PC-9 (cell line): Measurements from ENCODE around the gene PTPN2. TPM values are rescaled to one million over a fixed set of nuclear protein-coding genes. Genes with fewer than 3 reads are reported as not detected.

ENCODE experiments used
- Bru-seq: library from RNA; stranded (reverse); fragments of 400-500 nt; gene quantifications from one replicate; lab custom pipeline; 2021; lab: Mats Ljungman, UMichigan
- BruChase-seq, 2 experiments: library from RNA; stranded (reverse); fragments of 400-500 nt; gene quantifications; one replicate each; lab custom pipeline; 2021; lab: Mats Ljungman, UMichigan
- BruUV-seq: library from RNA; stranded (reverse); fragments of 400-500 nt; replicated peaks from 2 replicates; lab custom pipeline; 2021; lab: Mats Ljungman, UMichigan
- CTCF ChIA-PET: fragments of 300-600 bp; sonication (Branson Sonifier 250); formaldehyde crosslinking; loops from one replicate; lab custom pipeline; 2022; ENCODE audit warnings: antibody characterized with exemption; lab: Charles Lee
- POLR2A ChIA-PET: fragments of 300-600 bp; sonication (Branson Sonifier 250); formaldehyde crosslinking; loops from one replicate; lab custom pipeline; 2022; ENCODE audit warnings: antibody characterized with exemption; ENCODE audit not compliant: unreplicated experiment; lab: Charles Lee
- DNase-seq, 2 experiments: peaks; one replicate each; pipeline versions ENCODE4 v3.0.0 to v3.0.0-alpha.2; 2015 to 2022; ENCODE audit warnings: mixed read lengths in 1 of 2
- H2AFZ ChIP-seq: fragments of 200-600 bp; sonication (generic); 2 replicates; pipeline ENCODE4 v1.8.1; 2017; ENCODE audit warnings: antibody characterized with exemption
- H3F3A ChIP-seq: fragments of 200-600 bp; sonication (generic); 2 replicates; pipeline ENCODE4 v1.8.1; 2017; ENCODE audit warnings: antibody characterized with exemption, mild to moderate bottlenecking, low read depth; ENCODE audit not compliant: insufficient read depth
- H3K27ac ChIP-seq: fragments of 200-600 bp; sonication (generic); 2 replicates; pipeline ENCODE4 v1.6.1; 2016; ENCODE audit warnings: mixed run types
- H3K27me3 ChIP-seq: fragments of 200-600 bp; sonication (generic); 2 replicates; pipeline ENCODE4 v1.6.1; 2016; ENCODE audit warnings: low read depth, mixed run types; ENCODE audit not compliant: insufficient read depth
- H3K36me3 ChIP-seq: fragments of 200-600 bp; sonication (generic); 2 replicates; pipeline ENCODE4 v1.6.1; 2016; ENCODE audit warnings: low read depth, mixed run types
- H3K4me1 ChIP-seq: fragments of 200-600 bp; sonication (generic); replicated peaks from 2 replicates; pipeline ENCODE4 v1.6.1; 2016; ENCODE audit warnings: mixed run types; ENCODE audit not compliant: insufficient read depth
- H3K4me2 ChIP-seq: fragments of 200-600 bp; sonication (generic); 2 replicates; pipeline ENCODE4 v1.6.1; 2017; ENCODE audit warnings: mixed run types
- H3K4me3 ChIP-seq: fragments of 200-600 bp; sonication (generic); 2 replicates; pipeline ENCODE4 v1.6.1; 2016; ENCODE audit warnings: mixed run types
- H3K79me2 ChIP-seq: fragments of 200-600 bp; sonication (generic); 2 replicates; pipeline ENCODE4 v1.6.1; 2017; ENCODE audit warnings: low read depth, mixed run types
- H3K9me2 ChIP-seq: fragments of 200-600 bp; sonication (generic); 2 replicates; pipeline ENCODE4 v1.8.1; 2017; ENCODE audit warnings: mild to moderate bottlenecking; ENCODE audit not compliant: insufficient read depth
- H3K9me3 ChIP-seq: fragments of 200-600 bp; sonication (generic); 2 replicates; pipeline ENCODE4 v1.8.1; 2016; ENCODE audit warnings: low read depth; ENCODE audit not compliant: insufficient read depth
- H4K20me1 ChIP-seq: fragments of 200-600 bp; sonication (generic); 2 replicates; pipeline ENCODE4 v1.8.1; 2017; ENCODE audit not compliant: insufficient read depth
- EZH2 ChIP-seq: fragments of 200-600 bp; sonication (generic); IDR thresholded peaks from 2 replicates; pipeline ENCODE4 v1.8.0; 2017; ENCODE audit warnings: antibody characterized with exemption, low read depth
- intact Hi-C: fragments of 100-400 bp; cut with micrococcal nuclease; formaldehyde crosslinking; loops from one replicate; pipeline ENCODE4 v1.10.0; 2022; ENCODE audit not compliant: unreplicated experiment
- long read RNA-seq: library from polyadenylated mRNA; stranded (forward); transcript quantifications from one replicate; pipeline ENCODE4 v2.0.0, GENCODE V29; 2022
- total RNA-seq: library from RNA; stranded (reverse); gene quantifications from 2 replicates; pipeline ENCODE4 v1.2.3, GENCODE V29; 2021
- TF ChIP-seq, protein P1 (sequence below): fragments of 200-600 bp; sonication (generic); conservative IDR thresholded peaks from 2 replicates; pipeline ENCODE4 v1.6.1; 2017; ENCODE audit warnings: mixed run types, antibody characterized with exemption, mild to moderate bottlenecking, moderate library complexity

Gene PTPN2
- total RNA-seq (77.2 and 78.1 TPM in 2 replicates), Bru-seq, nascent RNA (percentile 93 among the genes with signal in this experiment), BruChase-seq, experiment 1, labeled RNA remaining after a 2-hour chase (percentile 85 among the genes with signal in this experiment), BruChase-seq, experiment 2, labeled RNA remaining after a 6-hour chase (percentile 85 among the genes with signal in this experiment)
- long read RNA-seq, transcript PTPN2-201 (9 exons, 3,467 nt) = minor isoform, 34 of 145 reads
- long read RNA-seq, transcript PTPN2-202 (10 exons, 1,706 nt) = major isoform, 77 of 145 reads
- long read RNA-seq, partial matches to known transcripts = 7 of 145 reads
- long read RNA-seq, other reads (novel, unspliced or antisense) = 25 of 145 reads

DNA sequence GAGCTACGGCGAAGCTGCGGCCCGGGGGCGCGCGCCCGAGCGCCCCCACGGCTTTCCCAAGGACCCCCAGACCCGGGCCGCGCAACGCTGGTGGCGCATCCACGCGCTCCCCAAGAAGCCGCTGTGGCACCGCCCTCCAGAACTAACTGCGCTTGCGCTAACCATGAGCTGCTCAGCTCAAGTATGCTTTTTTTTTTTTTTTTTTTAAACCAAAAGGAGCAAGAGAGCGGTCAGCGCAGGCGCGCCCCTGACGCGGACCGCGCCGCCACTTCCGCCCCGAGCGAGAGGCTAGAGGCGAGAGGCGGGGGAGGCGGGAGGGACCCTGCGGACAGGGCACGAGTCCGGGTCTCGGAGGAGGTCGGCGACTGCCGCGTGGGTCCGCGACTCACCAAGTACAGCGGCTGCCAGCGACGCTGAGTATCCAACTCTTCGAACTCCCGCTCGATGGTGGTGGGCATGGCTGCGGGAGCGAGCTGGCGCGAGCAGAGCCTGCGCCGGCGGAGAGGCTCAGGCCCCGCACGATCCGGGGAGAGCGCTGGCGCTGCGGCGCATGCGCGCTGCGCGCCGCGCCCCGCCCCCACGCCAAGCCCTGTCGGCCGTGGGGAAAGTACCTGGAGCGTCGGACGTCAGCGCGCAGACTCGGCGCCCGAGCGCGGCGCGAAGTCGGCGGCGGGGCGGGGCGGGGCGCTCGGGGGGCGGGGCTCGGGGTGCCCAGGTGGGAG is at the start of gene PTPN2:
Gene PTPN2, minus strand, starts transcription at position 554 of the 722 bp plus-strand sequence. Its CDS starts 96 bp downstream, at position 458.
- Histone ChIP-seq H3K79me2 (peaks cover 76% of the 10 kb centered on the region), H3K9me2 (no peaks in the 10 kb centered on the region), H2AFZ (peak within 1 kb of the TSS; percentile 93), H3K4me1 (peaks cover 33% of the 10 kb centered on the region), H4K20me1 (peaks cover 26% of the 10 kb centered on the region), H3K27me3 (no peaks in the 10 kb centered on the region), H3K4me3 (peak within 1 kb of the TSS; percentile 99), H3K4me2 (peak within 1 kb of the TSS; percentile 93), H3K36me3 (0 out of 2 replicates have a peak, but pooled peaks cover 6% of the 10 kb centered on the region), H3K27ac (peak within 1 kb of the TSS; percentile 95), H3F3A (0 out of 2 replicates have a peak, but pooled peaks cover 18% of the 10 kb centered on the region), H3K9me3 (no peaks in the 10 kb centered on the region)
- TF ChIP-seq, protein P1, sequence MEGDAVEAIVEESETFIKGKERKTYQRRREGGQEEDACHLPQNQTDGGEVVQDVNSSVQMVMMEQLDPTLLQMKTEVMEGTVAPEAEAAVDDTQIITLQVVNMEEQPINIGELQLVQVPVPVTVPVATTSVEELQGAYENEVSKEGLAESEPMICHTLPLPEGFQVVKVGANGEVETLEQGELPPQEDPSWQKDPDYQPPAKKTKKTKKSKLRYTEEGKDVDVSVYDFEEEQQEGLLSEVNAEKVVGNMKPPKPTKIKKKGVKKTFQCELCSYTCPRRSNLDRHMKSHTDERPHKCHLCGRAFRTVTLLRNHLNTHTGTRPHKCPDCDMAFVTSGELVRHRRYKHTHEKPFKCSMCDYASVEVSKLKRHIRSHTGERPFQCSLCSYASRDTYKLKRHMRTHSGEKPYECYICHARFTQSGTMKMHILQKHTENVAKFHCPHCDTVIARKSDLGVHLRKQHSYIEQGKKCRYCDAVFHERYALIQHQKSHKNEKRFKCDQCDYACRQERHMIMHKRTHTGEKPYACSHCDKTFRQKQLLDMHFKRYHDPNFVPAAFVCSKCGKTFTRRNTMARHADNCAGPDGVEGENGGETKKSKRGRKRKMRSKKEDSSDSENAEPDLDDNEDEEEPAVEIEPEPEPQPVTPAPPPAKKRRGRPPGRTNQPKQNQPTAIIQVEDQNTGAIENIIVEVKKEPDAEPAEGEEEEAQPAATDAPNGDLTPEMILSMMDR = no peak
- TF ChIP-seq EZH2 = no peak
- intact Hi-C loops = loop anchor here (1.0 to 5.0 kb wide), 3 partner anchors 22 to 63 kb away; partner anchors contain the start of gene SEH1L
- no TSS peak for BruUV-seq
- ChIA-PET CTCF (interaction anchor here (0.6 kb wide), 8 partner anchors 39 to 910 kb away, joined by 3 to 8 read pairs (median 3); no protein-coding TSS in a partner anchor), POLR2A (interaction anchor here (0.5 to 1.3 kb wide), 26 partner anchors 20 to 1307 kb away, joined by 3 to 35 read pairs (median 6); partner anchors contain the start of genes CEP192 and CEP76)
- peak; percentile 86 to 95 for DNase-seq

DNA sequence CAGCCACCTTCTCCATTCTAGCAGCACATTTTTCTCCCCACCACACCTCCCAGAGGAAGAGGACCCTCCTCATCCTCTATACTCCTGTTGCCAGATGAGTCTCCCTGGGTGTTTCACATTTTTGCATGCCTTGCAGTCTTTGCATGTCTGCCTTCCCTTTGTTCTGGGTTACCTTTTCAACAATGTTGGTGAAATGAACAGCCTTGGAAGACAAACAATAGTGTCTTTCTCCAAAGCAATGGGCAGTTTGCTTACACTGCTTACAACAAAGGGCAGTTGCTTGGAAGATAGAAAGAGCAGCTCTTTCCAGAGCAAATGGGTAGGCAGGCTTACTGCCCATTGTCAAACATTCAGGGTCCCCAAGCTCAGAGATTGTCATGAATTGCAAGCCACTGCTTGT is 49.3 kb upstream of the PTPN2 start:
- Histone ChIP-seq H4K20me1 (no peaks in the 10 kb centered on the region; the same call in 1 of the 2 replicates), H3K4me3 (no peak overlapping the region), H3K36me3 (no peaks in the 10 kb centered on the region), H3K4me2 (no peak overlapping the region), H3K27me3 (no peaks in the 10 kb centered on the region), H3F3A (0 out of 2 replicates have a peak, but pooled peaks cover 3% of the 10 kb centered on the region), H2AFZ (no peak overlapping the region), H3K9me3 (no peaks in the 10 kb centered on the region), H3K4me1 (peaks cover 14% of the 10 kb centered on the region), H3K79me2 (no peaks in the 10 kb centered on the region), H3K9me2 (no peaks in the 10 kb centered on the region), H3K27ac (no peak overlapping the region)
- TF ChIP-seq, protein P1 = no peak
- no peak for TF ChIP-seq EZH2
- CTCF ChIA-PET = interaction anchor here (0.5 to 2.2 kb wide), 5 partner anchors 188 to 273 kb away, joined by 3 to 14 read pairs (median 5); no protein-coding TSS in a partner anchor
- intact Hi-C loops = loop anchor here (5.0 kb wide), 1 partner anchor 41 kb away; no protein-coding TSS in a partner anchor
- BruUV-seq = no TSS peak
- POLR2A ChIA-PET = interaction anchor here (0.6 kb wide), 1 partner anchor 150 kb away, joined by 4 read pairs; no protein-coding TSS in a partner anchor
- DNase-seq = no peak

DNA sequence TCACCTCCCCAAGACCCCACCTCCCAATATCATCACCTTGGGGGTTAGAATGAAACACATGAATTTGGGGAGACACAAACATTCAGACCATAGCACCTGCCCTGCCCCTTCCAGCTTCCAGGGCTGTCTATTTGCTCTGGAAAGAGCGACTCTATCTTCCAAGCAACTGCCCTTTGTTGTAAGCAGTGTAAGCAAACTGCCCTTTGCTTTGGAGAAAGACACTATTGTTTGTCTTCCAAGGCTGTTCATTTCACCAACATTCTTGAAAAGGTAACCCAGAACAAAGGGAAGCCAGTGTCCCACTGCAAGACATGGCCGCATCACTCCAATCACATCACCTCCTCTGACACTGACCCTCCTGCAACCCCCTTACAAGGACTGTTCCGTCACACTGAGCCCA is 46.9 kb upstream of the PTPN2 start:
- Histone ChIP-seq H3K27me3 (no peaks in the 10 kb centered on the region), H3K9me2 (no peaks in the 10 kb centered on the region), H3K9me3 (no peaks in the 10 kb centered on the region), H3K4me1 (peaks cover 14% of the 10 kb centered on the region), H3K4me3 (no peak overlapping the region), H2AFZ (no peak overlapping the region), H4K20me1 (no peaks in the 10 kb centered on the region), H3K79me2 (no peaks in the 10 kb centered on the region), H3F3A (0 out of 2 replicates have a peak, but pooled peaks cover 3% of the 10 kb centered on the region), H3K27ac (no peak overlapping the region), H3K36me3 (no peaks in the 10 kb centered on the region), H3K4me2 (no peak overlapping the region)
- intact Hi-C loops = loop anchor here (5.0 kb wide), 1 partner anchor 39 kb away; no protein-coding TSS in a partner anchor
- CTCF ChIA-PET = interaction anchor here (0.6 kb wide), 1 partner anchor 148 kb away, joined by 3 read pairs; no protein-coding TSS in a partner anchor
- TF ChIP-seq EZH2 = no peak
- TF ChIP-seq, protein P1 = no peak
- no peak for DNase-seq
- POLR2A ChIA-PET = no interaction called here
- BruUV-seq = no TSS peak
